Measurements from ENCODE around the gene MAD2L2.

The MAD2L2 gene

GRCh38 chr1:11708554-11709350 lies 27.8 kb upstream of the MAD2L2 start:
- H3K27ac ChIP-seq, result no peak overlapping the region
- no peak for DNase-seq
- H3K27me3 ChIP-seq (ENCODE audit: insufficient read depth, low read depth, severe bottlenecking), result no peaks in the 10 kb centered on the region
- H3K4me3 ChIP-seq (ENCODE audit: low read depth, low read length), result no peak overlapping the region
- H3K36me3 ChIP-seq, result peaks cover 26% of the 10 kb centered on the region
- no peak for TF ChIP-seq CTCF (IDR thresholded peaks at IDR 0.05; ENCODE audit: low read depth, low read length)
- H3K9me3 ChIP-seq (ENCODE audit: severe bottlenecking), result no peaks in the 10 kb centered on the region

- Histone ChIP-seq H3K27ac (peak overlapping the region; percentile 73), H3K9me3 (ENCODE audit: severe bottlenecking) (no peaks in the 10 kb centered on the region), H3K36me3 (peaks cover 26% of the 10 kb centered on the region), H3K27me3 (ENCODE audit: insufficient read depth, low read depth, severe bottlenecking) (no peaks in the 10 kb centered on the region), H3K4me3 (ENCODE audit: low read depth, low read length) (no peak overlapping the region)
- DNase-seq, result peak; percentile 76
- TF ChIP-seq CTCF (IDR thresholded peaks at IDR 0.05; ENCODE audit: low read depth, low read length), result no peak
These were observed 26.8 kb upstream of the MAD2L2 start for GRCh38 chr1:11707621-11708276.

GRCh38 chr1:11706292-11706691 lies 25.3 kb upstream of the MAD2L2 start:
- no peaks in the 10 kb centered on the region for H3K27me3 ChIP-seq (ENCODE audit: insufficient read depth, low read depth, severe bottlenecking)
- no peak for TF ChIP-seq CTCF (IDR thresholded peaks at IDR 0.05; ENCODE audit: low read depth, low read length)
- peaks cover 16% of the 10 kb centered on the region for H3K36me3 ChIP-seq
- H3K9me3 ChIP-seq (ENCODE audit: severe bottlenecking), result no peaks in the 10 kb centered on the region
- H3K27ac ChIP-seq, result no peak overlapping the region
- H3K4me3 ChIP-seq (ENCODE audit: low read depth, low read length), result no peak overlapping the region
- DNase-seq, result no peak

- TF ChIP-seq CTCF (IDR thresholded peaks at IDR 0.05; ENCODE audit: low read depth, low read length), result no peak
- H3K27ac ChIP-seq, result no peak overlapping the region
- H3K9me3 ChIP-seq (ENCODE audit: severe bottlenecking), result no peaks in the 10 kb centered on the region
- no peak overlapping the region for H3K4me3 ChIP-seq (ENCODE audit: low read depth, low read length)
- no peaks in the 10 kb centered on the region for H3K27me3 ChIP-seq (ENCODE audit: insufficient read depth, low read depth, severe bottlenecking)
- no peak for DNase-seq
- peaks cover 16% of the 10 kb centered on the region for H3K36me3 ChIP-seq
These were observed 24.6 kb upstream of the MAD2L2 start for GRCh38 chr1:11705596-11705995.

- DNase-seq, result no peak
- H3K9me3 ChIP-seq (ENCODE audit: severe bottlenecking), result no peaks in the 10 kb centered on the region
- TF ChIP-seq CTCF (IDR thresholded peaks at IDR 0.05; ENCODE audit: low read depth, low read length), result no peak
- no peak overlapping the region for H3K4me3 ChIP-seq (ENCODE audit: low read depth, low read length)
- no peak overlapping the region for H3K27ac ChIP-seq
- peaks cover 16% of the 10 kb centered on the region for H3K36me3 ChIP-seq
- no peaks in the 10 kb centered on the region for H3K27me3 ChIP-seq (ENCODE audit: insufficient read depth, low read depth, severe bottlenecking)
These were observed 23.9 kb upstream of the MAD2L2 start for GRCh38 chr1:11704691-11705475.

All from WERI-Rb-1 (cell line).